HL-60/S4 treated with phorbol 12-myristate 13-acetate at 8.2 ng/mL for 4 days and 3 days (cell line): ENCODE data around the gene XRRA1.
"Not testable (repeated sequence)": the region's sequence is repeated elsewhere in the genome, so short reads cannot be mapped to it uniquely, and the experiment has no call there.

ENCODE experiments used
- in situ Hi-C: fragments of 300-500 bp; cut with MboI; formaldehyde crosslinking; loops from 2 replicates; pipeline ENCODE4 v1.15.0; 2022; ENCODE audit warnings: low sequenced_read_pairs

The XRRA1 gene

DNA sequence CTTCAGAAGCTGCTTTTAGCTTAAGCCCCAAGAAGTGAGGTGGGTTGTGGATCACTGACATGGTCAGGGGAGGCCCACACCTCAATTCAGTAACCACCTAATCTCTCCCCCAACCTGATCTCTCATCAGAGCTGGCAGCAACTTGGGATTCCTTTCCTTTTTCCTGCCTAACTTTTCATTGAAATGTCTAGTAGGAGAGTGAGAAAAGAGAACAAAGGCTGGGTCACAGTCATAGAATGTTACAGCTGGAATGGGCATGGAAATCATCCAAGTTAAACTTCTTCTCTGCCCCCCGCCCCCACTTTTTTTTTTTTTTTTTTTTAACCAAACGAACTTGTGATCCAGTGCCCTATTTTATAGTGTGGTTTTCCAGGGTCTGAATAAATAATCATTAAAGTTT is 108.4 kb downstream of the XRRA1 start:
- in situ Hi-C loops: no loop called here

GRCh38 chr11:74839971-74840370 is 108.9 kb downstream of the XRRA1 start:
- in situ Hi-C loops: no loop called here

GRCh38 chr11:74839446-74839845 is 109.4 kb downstream of the XRRA1 start:
- in situ Hi-C loops: no loop called here

- in situ Hi-C loops: no loop called here
These were observed 110.7 kb downstream of the XRRA1 start for GRCh38 chr11:74838188-74838587.

DNA sequence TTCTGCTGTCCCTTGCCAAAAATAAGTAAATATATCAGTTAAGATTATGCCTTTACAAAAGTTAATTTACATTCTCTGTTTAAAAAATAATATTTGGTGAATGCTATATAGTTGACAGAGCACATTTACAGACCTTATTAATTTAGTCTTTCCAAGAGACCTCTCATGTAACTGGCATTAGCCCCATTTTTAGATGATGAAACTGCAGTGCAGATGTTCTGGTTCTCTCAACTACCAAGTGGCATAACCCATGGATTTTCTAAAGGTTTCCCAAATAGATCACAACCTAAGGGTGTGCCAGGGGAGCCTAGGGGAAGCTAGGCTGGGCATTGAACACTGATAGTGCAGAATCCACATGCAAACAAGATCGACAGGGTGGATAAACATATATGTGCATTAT is 111.7 kb downstream of the XRRA1 start:
- in situ Hi-C loops: no loop called here

DNA sequence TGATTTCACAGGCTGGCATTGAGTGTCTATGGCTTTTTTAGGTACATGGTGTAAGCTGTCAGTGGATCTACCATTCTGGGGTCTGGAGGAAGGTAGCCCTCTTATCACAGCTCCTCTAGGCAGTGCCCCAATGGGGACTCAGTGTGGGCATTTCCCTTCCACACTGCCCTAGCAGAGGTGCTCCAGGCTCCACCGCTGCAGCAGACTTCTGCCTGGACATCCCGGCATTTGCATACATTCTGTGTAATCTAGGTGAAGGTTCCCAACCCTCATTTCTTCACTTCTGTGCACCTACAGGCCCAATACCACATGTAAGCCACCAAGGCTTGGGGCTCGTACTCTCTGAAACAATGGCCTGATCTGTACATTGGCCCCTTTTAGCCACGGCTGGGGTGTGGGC is 122.0 kb downstream of the XRRA1 start:
- in situ Hi-C loops: no loop called here

- in situ Hi-C loops: not testable (repeated sequence)
These were observed 123.3 kb downstream of the XRRA1 start for GRCh38 chr11:74825596-74825995.

DNA sequence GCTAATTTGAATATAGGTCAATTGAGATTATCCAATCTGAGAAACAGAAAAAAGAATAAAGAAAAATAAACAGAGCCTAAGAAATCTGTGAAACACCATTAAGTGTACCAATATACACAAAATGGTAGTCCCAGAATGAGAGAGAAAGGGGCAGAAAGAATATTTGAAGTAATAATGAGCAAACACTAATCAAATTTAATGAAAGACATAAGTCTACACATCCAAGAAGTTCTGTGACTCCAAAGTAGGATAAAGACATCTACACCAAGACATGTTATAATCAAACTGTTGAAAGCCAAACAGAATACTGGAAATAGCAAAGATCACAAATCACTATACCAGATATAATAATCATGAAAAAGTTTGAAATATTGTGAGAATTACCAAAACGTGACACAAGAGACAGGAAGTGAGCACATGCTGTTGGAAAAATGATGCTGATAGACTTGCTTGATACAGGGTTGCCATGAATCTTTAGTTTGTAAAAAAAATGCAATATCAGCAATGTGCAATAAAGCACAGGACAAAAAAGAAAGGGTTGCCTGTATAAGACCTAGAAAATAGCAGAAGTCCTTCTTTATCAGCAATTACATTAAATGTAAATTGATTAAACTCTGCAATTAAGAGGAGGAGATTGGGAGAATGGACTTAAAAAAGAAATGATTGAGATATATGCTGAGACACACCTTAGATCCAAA is 124.5 kb downstream of the XRRA1 start:
- in situ Hi-C loops: no loop called here

GRCh38 chr11:74822170-74822569 is 126.7 kb downstream of the XRRA1 start:
- in situ Hi-C loops: no loop called here

GRCh38 chr11:74820763-74821162 is 128.1 kb downstream of the XRRA1 start:
- in situ Hi-C loops: no loop called here

DNA sequence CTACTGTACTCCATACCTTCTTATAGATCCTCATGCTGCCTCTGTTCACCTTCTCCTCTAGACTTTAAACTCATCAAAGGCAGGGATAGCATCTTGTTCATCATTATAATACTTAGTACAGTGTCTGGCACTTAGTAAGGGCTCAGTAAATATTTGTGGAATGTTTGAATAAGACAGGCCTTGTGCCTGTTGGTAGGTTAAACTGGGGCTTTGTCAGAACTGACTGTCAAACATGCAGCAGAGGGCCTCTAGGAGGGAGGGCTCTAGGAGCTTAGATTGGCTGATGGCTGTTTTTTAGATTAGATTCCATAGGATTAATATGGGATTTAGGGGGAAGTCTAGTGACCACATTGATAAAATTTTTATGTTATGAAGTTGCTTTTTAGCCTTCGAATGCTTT is 129.5 kb downstream of the XRRA1 start:
- in situ Hi-C loops: no loop called here

DNA sequence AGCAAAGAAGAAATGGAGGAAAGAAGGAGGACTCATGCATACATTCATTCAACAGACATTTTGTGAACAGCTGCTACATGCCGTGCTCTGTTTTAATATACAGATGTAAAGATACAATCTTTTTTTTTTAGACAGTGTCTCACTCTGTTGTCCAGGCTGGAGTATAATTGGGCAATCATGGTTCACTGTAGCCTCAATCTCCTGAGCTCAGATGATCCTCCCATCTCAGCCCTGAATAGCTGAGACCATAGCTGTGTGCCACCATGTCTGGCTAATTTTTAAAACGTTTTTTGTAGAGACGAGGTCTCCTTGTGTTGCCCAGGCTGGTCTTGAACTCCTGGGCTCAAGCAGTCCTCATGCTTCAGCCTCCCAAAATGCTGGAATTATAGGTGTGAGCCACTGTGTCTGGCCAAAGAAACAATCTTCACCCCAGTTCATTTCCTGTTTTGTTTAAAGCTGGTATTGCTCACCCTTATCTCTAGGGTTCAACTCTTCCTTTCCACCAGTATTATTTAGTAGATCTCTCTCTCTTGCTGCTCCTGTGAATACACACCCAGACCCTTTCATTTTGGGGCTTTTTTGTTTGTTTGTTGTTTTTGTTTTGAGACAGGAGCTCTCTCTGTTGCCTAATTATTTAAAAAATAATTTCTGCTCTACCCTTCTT is 130.5 kb downstream of the XRRA1 start:
- in situ Hi-C loops: no loop called here

GRCh38 chr11:74816664-74817063 is 132.2 kb downstream of the XRRA1 start:
- in situ Hi-C loops: no loop called here

DNA sequence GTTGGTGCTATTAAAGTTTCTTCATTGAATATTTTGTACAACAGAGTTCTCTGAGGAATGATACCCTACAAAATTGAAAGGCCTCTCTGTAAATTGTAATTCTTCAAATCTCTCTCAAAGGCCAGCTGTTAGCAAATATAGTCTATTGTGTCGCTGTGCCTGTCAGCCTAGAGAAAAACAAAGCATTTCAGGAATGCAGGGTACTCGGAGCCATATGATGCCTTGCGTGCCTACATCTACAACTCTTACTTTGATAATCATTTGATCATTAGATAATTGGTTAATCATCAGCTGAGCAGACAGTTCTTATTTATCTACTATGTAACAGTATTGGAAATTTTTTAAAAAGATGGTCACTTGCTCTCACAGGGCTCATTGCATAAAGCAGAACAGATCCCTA is 132.9 kb downstream of the XRRA1 start:
- in situ Hi-C loops: no loop called here

GRCh38 chr11:74809801-74810200 is 139.1 kb downstream of the XRRA1 start:
- in situ Hi-C loops: no loop called here

DNA sequence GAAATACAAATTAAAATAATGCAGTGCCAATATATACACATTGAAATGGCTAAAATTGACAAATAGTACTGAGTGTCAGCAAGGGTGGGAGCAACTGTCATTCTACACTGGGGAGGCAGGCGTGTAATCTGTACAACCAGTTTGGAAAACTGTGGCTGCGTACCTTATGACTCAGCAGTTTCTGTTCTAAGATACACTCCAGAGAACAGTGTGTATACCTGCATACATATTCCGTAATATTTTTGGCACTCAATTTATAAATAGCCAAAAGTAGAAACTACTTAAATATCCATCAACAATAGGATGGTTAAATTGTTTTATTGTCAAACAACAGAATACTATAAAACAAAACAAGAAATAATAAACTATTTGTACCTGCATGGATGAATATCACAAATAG is 142.6 kb downstream of the XRRA1 start:
- in situ Hi-C loops: no loop called here

- in situ Hi-C loops: no loop called here
These were observed 157.4 kb downstream of the XRRA1 start for GRCh38 chr11:74791333-74792100.
